PC-3 (cell line): Measurements from ENCODE around the gene SMPDL3A.

Experiments used
- CTCF ChIP-seq: fragments of 300-600 bp; sonication (generic); conservative IDR thresholded peaks from 2 replicates; pipeline ENCODE4 v1.5.1; 2017; ENCODE audit warnings: antibody characterized with exemption, low read depth, mild to moderate bottlenecking, low read length
- EZH2 ChIP-seq: fragments of 300-600 bp; sonication (generic); IDR thresholded peaks from one replicate; pipeline ENCODE4 v1.6.1; 2017; ENCODE audit warnings: antibody characterized with exemption, mild to moderate bottlenecking, low read length; ENCODE audit not compliant: unreplicated experiment

GRCh38 chr6:122790028-122790422, 967 bp downstream of the SMPDL3A start:
- TF ChIP-seq EZH2 (no peak), CTCF (no peak)
